ENCODE results near the gene SLC9C1.

The SLC9C1 gene

GRCh38 chr3:112315791-112316190 lies 21.8 kb upstream of the SLC9C1 start:
- no peak overlapping the region for H3K4me2 ChIP-seq (ENCODE audit: low read depth, low read length, poor library complexity, severe bottlenecking)
- no peaks in the 10 kb centered on the region for H3K9me3 ChIP-seq (ENCODE audit: insufficient read depth, low read depth, low read length)
- H3K9me2 ChIP-seq (replicated peaks; ENCODE audit: low read depth, low read length): no peaks in the 10 kb centered on the region
- H3F3A ChIP-seq (ENCODE audit: low read depth): no peaks in the 10 kb centered on the region
- no peak for TF ChIP-seq EZH2phosphoT487 (IDR thresholded peaks at IDR 0.05; ENCODE audit: borderline replicate concordance)
- TF ChIP-seq, protein P1, sequence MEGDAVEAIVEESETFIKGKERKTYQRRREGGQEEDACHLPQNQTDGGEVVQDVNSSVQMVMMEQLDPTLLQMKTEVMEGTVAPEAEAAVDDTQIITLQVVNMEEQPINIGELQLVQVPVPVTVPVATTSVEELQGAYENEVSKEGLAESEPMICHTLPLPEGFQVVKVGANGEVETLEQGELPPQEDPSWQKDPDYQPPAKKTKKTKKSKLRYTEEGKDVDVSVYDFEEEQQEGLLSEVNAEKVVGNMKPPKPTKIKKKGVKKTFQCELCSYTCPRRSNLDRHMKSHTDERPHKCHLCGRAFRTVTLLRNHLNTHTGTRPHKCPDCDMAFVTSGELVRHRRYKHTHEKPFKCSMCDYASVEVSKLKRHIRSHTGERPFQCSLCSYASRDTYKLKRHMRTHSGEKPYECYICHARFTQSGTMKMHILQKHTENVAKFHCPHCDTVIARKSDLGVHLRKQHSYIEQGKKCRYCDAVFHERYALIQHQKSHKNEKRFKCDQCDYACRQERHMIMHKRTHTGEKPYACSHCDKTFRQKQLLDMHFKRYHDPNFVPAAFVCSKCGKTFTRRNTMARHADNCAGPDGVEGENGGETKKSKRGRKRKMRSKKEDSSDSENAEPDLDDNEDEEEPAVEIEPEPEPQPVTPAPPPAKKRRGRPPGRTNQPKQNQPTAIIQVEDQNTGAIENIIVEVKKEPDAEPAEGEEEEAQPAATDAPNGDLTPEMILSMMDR (conservative IDR thresholded peaks at IDR 0.05; ENCODE audit: low read length): no peak
- H3K9ac ChIP-seq (ENCODE audit: low read depth, low read length, poor library complexity, severe bottlenecking): no peak overlapping the region
- H3K27me3 ChIP-seq (ENCODE audit: insufficient read depth, low read length, poor library complexity, severe bottlenecking): no peaks in the 10 kb centered on the region
- H3K4me1 ChIP-seq (ENCODE audit: insufficient read depth, low read length, poor library complexity, severe bottlenecking): peaks cover 6% of the 10 kb centered on the region
- no peaks in the 10 kb centered on the region for H4K20me1 ChIP-seq (ENCODE audit: insufficient read depth, low read length, poor library complexity, severe bottlenecking)
- H3K36me3 ChIP-seq (ENCODE audit: insufficient read depth, low read length): no peaks in the 10 kb centered on the region
- H3K4me3 ChIP-seq (ENCODE audit: low read length, poor library complexity, severe bottlenecking): no peak overlapping the region
- H3K79me2 ChIP-seq (ENCODE audit: insufficient read depth, low read length): no peaks in the 10 kb centered on the region
- H2AFZ ChIP-seq (ENCODE audit: low read length): no peak overlapping the region

DNA sequence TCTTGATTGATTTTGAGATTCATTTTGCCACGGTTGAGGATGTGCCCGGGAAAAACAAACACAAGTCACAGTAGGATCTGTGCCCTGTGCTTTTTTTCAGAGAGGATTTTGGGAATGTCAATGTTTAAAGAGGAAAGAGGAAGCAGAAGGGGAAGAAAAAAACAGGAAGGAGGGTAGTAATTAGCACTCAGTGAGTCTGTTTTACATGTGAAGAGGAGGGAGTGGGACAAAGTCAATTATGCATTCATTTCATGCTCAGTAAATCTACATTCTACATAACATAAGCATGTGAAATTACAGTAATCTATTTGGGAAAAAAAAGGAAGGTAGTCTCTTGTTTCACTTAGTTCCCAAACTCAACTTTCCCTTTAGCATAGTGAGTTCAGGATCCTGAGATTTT lies 20.6 kb upstream of the SLC9C1 start:
- Histone ChIP-seq H4K20me1 (ENCODE audit: insufficient read depth, low read length, poor library complexity, severe bottlenecking) (no peaks in the 10 kb centered on the region), H3K9me3 (ENCODE audit: insufficient read depth, low read depth, low read length) (no peaks in the 10 kb centered on the region), H3K9me2 (replicated peaks; ENCODE audit: low read depth, low read length) (no peaks in the 10 kb centered on the region), H3K4me1 (ENCODE audit: insufficient read depth, low read length, poor library complexity, severe bottlenecking) (no peaks in the 10 kb centered on the region), H3K4me2 (ENCODE audit: low read depth, low read length, poor library complexity, severe bottlenecking) (no peak overlapping the region), H3K9ac (ENCODE audit: low read depth, low read length, poor library complexity, severe bottlenecking) (no peak overlapping the region), H3K36me3 (ENCODE audit: insufficient read depth, low read length) (no peaks in the 10 kb centered on the region), H3F3A (ENCODE audit: low read depth) (no peaks in the 10 kb centered on the region), H2AFZ (ENCODE audit: low read length) (no peak overlapping the region), H3K79me2 (ENCODE audit: insufficient read depth, low read length) (no peaks in the 10 kb centered on the region), H3K27me3 (ENCODE audit: insufficient read depth, low read length, poor library complexity, severe bottlenecking) (no peaks in the 10 kb centered on the region), H3K4me3 (ENCODE audit: low read length, poor library complexity, severe bottlenecking) (no peak overlapping the region)
- TF ChIP-seq, protein P1 (conservative IDR thresholded peaks at IDR 0.05; ENCODE audit: low read length): no peak
- TF ChIP-seq EZH2phosphoT487 (IDR thresholded peaks at IDR 0.05; ENCODE audit: borderline replicate concordance): no peak

GRCh38 chr3:112308151-112308911 lies 14.3 kb upstream of the SLC9C1 start:
- Histone ChIP-seq H3K79me2 (ENCODE audit: insufficient read depth, low read length) (no peaks in the 10 kb centered on the region), H3K36me3 (ENCODE audit: insufficient read depth, low read length) (no peaks in the 10 kb centered on the region), H3K9ac (ENCODE audit: low read depth, low read length, poor library complexity, severe bottlenecking) (no peak overlapping the region), H3K9me2 (replicated peaks; ENCODE audit: low read depth, low read length) (no peaks in the 10 kb centered on the region), H2AFZ (ENCODE audit: low read length) (no peak overlapping the region), H3K9me3 (ENCODE audit: insufficient read depth, low read depth, low read length) (no peaks in the 10 kb centered on the region), H3K4me1 (ENCODE audit: insufficient read depth, low read length, poor library complexity, severe bottlenecking) (peaks cover 8% of the 10 kb centered on the region), H4K20me1 (ENCODE audit: insufficient read depth, low read length, poor library complexity, severe bottlenecking) (no peaks in the 10 kb centered on the region), H3F3A (ENCODE audit: low read depth) (no peaks in the 10 kb centered on the region), H3K4me3 (ENCODE audit: low read length, poor library complexity, severe bottlenecking) (no peak overlapping the region), H3K27me3 (ENCODE audit: insufficient read depth, low read length, poor library complexity, severe bottlenecking) (no peaks in the 10 kb centered on the region), H3K4me2 (ENCODE audit: low read depth, low read length, poor library complexity, severe bottlenecking) (no peak overlapping the region)
- no peak for TF ChIP-seq EZH2phosphoT487 (IDR thresholded peaks at IDR 0.05; ENCODE audit: borderline replicate concordance)

GRCh38 chr3:112307557-112307956 lies 13.5 kb upstream of the SLC9C1 start:
- Histone ChIP-seq H3K36me3 (ENCODE audit: insufficient read depth, low read length) (no peaks in the 10 kb centered on the region), H2AFZ (ENCODE audit: low read length) (no peak overlapping the region), H3K27me3 (ENCODE audit: insufficient read depth, low read length, poor library complexity, severe bottlenecking) (no peaks in the 10 kb centered on the region), H3F3A (ENCODE audit: low read depth) (no peaks in the 10 kb centered on the region), H3K9ac (ENCODE audit: low read depth, low read length, poor library complexity, severe bottlenecking) (no peak overlapping the region), H3K4me1 (ENCODE audit: insufficient read depth, low read length, poor library complexity, severe bottlenecking) (peaks cover 8% of the 10 kb centered on the region), H3K9me3 (ENCODE audit: insufficient read depth, low read depth, low read length) (no peaks in the 10 kb centered on the region), H3K9me2 (replicated peaks; ENCODE audit: low read depth, low read length) (no peaks in the 10 kb centered on the region), H3K4me3 (ENCODE audit: low read length, poor library complexity, severe bottlenecking) (no peak overlapping the region), H3K4me2 (ENCODE audit: low read depth, low read length, poor library complexity, severe bottlenecking) (no peak overlapping the region), H3K79me2 (ENCODE audit: insufficient read depth, low read length) (no peaks in the 10 kb centered on the region), H4K20me1 (ENCODE audit: insufficient read depth, low read length, poor library complexity, severe bottlenecking) (no peaks in the 10 kb centered on the region)
- TF ChIP-seq, protein P1 (conservative IDR thresholded peaks at IDR 0.05; ENCODE audit: low read length): no peak
- no peak for TF ChIP-seq EZH2phosphoT487 (IDR thresholded peaks at IDR 0.05; ENCODE audit: borderline replicate concordance)
